Sigmoid colon (tissue), 4 donors: ENCODE measurements around the gene NECTIN1.

Experiments
- EP300 ChIP-seq, 4 donors: sonication (generic); formaldehyde crosslinking; IDR thresholded peaks; one replicate each; pipeline ENCODE4 v1.6.1; 2017; ENCODE audit warnings: antibody characterized with exemption in 4 of 4
- POLR2A ChIP-seq, 2 donors: fragments of 450-650 bp; IDR thresholded peaks; one replicate each; pipeline ENCODE4 v1.6.1; 2016; ENCODE audit warnings: antibody characterized with exemption in 2 of 2, mild to moderate bottlenecking in 2 of 2, moderate library complexity in 2 of 2
- POLR2AphosphoS5 ChIP-seq, 4 donors: sonication (generic); formaldehyde crosslinking; IDR thresholded peaks; one replicate each; pipeline ENCODE4 v1.6.1; 2017; ENCODE audit warnings: antibody characterized with exemption in 4 of 4

- TF ChIP-seq EP300 (IDR thresholded peaks at IDR 0.05) (no peak), POLR2A (IDR thresholded peaks at IDR 0.05) (no peak), POLR2AphosphoS5 (IDR thresholded peaks at IDR 0.05) (no peak)
These were observed 2.1 kb downstream of the NECTIN1 start for GRCh38 chr11:119726585-119727522.
